Measurements from ENCODE around the gene HSD17B4. TPM values are rescaled to one million over a fixed set of nuclear protein-coding genes. Genes with fewer than 3 reads are reported as not detected.

HSD17B4 gene
- total and polyA plus RNA-seq, 2 experiments from 2014 or later: 326 to 332 TPM

GRCh38 chr5:119418606-119419100, 33.6 kb upstream of the HSD17B4 start (continued):
- TF ChIP-seq, protein P1, sequence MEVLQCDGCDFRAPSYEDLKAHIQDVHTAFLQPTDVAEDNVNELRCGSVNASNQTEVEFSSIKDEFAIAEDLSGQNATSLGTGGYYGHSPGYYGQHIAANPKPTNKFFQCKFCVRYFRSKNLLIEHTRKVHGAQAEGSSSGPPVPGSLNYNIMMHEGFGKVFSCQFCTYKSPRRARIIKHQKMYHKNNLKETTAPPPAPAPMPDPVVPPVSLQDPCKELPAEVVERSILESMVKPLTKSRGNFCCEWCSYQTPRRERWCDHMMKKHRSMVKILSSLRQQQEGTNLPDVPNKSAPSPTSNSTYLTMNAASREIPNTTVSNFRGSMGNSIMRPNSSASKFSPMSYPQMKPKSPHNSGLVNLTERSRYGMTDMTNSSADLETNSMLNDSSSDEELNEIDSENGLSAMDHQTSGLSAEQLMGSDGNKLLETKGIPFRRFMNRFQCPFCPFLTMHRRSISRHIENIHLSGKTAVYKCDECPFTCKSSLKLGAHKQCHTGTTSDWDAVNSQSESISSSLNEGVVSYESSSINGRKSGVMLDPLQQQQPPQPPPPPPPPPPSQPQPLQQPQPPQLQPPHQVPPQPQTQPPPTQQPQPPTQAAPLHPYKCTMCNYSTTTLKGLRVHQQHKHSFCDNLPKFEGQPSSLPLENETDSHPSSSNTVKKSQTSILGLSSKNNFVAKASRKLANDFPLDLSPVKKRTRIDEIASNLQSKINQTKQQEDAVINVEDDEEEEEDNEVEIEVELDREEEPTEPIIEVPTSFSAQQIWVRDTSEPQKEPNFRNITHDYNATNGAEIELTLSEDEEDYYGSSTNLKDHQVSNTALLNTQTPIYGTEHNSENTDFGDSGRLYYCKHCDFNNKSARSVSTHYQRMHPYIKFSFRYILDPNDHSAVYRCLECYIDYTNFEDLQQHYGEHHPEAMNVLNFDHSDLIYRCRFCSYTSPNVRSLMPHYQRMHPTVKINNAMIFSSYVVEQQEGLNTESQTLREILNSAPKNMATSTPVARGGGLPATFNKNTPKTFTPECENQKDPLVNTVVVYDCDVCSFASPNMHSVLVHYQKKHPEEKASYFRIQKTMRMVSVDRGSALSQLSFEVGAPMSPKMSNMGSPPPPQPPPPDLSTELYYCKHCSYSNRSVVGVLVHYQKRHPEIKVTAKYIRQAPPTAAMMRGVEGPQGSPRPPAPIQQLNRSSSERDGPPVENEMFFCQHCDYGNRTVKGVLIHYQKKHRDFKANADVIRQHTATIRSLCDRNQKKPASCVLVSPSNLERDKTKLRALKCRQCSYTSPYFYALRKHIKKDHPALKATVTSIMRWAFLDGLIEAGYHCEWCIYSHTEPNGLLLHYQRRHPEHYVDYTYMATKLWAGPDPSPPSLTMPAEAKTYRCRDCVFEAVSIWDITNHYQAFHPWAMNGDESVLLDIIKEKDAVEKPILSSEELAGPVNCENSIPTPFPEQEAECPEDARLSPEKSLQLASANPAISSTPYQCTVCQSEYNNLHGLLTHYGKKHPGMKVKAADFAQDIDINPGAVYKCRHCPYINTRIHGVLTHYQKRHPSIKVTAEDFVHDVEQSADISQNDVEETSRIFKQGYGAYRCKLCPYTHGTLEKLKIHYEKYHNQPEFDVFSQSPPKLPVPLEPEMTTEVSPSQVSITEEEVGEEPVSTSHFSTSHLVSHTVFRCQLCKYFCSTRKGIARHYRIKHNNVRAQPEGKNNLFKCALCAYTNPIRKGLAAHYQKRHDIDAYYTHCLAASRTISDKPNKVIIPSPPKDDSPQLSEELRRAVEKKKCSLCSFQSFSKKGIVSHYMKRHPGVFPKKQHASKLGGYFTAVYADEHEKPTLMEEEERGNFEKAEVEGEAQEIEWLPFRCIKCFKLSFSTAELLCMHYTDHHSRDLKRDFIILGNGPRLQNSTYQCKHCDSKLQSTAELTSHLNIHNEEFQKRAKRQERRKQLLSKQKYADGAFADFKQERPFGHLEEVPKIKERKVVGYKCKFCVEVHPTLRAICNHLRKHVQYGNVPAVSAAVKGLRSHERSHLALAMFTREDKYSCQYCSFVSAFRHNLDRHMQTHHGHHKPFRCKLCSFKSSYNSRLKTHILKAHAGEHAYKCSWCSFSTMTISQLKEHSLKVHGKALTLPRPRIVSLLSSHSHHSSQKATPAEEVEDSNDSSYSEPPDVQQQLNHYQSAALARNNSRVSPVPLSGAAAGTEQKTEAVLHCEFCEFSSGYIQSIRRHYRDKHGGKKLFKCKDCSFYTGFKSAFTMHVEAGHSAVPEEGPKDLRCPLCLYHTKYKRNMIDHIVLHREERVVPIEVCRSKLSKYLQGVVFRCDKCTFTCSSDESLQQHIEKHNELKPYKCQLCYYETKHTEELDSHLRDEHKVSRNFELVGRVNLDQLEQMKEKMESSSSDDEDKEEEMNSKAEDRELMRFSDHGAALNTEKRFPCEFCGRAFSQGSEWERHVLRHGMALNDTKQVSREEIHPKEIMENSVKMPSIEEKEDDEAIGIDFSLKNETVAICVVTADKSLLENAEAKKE (CRISPR knock-in tag; IDR thresholded peaks at IDR 0.05): no peak; the same call in 1 of the 2 replicates

DNA sequence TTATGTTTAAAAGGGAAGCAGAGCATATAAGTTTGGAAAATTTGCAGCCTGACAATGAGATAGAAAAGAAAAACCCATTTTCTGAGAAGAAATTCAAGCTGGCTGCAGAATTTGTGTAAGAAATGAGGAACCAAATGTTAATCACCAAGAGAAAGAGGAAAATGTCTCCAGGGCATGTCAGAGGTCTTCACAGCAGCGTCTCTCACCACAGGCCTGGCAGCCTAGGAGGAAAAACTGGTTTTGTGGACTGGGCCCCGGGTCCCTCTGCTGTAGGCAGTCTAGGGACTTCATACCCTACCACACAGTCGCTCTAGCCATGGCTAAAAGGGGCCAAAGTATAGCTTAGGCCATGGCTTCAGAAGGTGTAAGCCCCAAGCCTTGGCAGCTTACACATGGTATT, 32.1 kb upstream of the HSD17B4 start:
- Mint-ChIP-seq H3K27me3 (ENCODE audit: insufficient read depth, low read depth, poor library complexity) (no peaks in the 10 kb centered on the region), H3K9me3 (no peaks in the 10 kb centered on the region), H3K27ac (no peak overlapping the region), H3K36me3 (ENCODE audit: low read depth) (no peaks in the 10 kb centered on the region), H3K4me3 (no peak overlapping the region), H3K4me1 (peaks cover 15% of the 10 kb centered on the region)
- Histone ChIP-seq H3K27me3 (ENCODE audit: insufficient read depth) (no peaks in the 10 kb centered on the region), H3K9me2 (ENCODE audit: insufficient read depth) (peaks cover 5% of the 10 kb centered on the region; the same call in 1 of the 2 replicates), H3K4me3 (no peak overlapping the region), H2AFZ (no peak overlapping the region), H3F3A (replicated peaks; ENCODE audit: low read depth) (no peaks in the 10 kb centered on the region), H3K79me2 (replicated peaks; ENCODE audit: insufficient read depth) (no peaks in the 10 kb centered on the region), H3K27ac (ENCODE audit: low read depth) (no peak overlapping the region), H3K4me2 (no peak overlapping the region), H4K20me1 (replicated peaks; ENCODE audit: insufficient read depth) (no peaks in the 10 kb centered on the region), H3K36me3 (ENCODE audit: insufficient read depth) (no peaks in the 10 kb centered on the region), H3K4me1 (ENCODE audit: insufficient read depth) (0 out of 2 replicates have a peak, but pooled peaks cover 8% of the 10 kb centered on the region)
- DNase-seq (ENCODE audit: low spot score) (no peak), ATAC-seq (no peak)
- TF ChIP-seq JUNB (IDR thresholded peaks at IDR 0.05; ENCODE audit: unreplicated experiment): no peak
- TF ChIP-seq EZH2 (IDR thresholded peaks at IDR 0.05; ENCODE audit: low read depth, unreplicated experiment): no peak
- TF ChIP-seq, protein P2, sequence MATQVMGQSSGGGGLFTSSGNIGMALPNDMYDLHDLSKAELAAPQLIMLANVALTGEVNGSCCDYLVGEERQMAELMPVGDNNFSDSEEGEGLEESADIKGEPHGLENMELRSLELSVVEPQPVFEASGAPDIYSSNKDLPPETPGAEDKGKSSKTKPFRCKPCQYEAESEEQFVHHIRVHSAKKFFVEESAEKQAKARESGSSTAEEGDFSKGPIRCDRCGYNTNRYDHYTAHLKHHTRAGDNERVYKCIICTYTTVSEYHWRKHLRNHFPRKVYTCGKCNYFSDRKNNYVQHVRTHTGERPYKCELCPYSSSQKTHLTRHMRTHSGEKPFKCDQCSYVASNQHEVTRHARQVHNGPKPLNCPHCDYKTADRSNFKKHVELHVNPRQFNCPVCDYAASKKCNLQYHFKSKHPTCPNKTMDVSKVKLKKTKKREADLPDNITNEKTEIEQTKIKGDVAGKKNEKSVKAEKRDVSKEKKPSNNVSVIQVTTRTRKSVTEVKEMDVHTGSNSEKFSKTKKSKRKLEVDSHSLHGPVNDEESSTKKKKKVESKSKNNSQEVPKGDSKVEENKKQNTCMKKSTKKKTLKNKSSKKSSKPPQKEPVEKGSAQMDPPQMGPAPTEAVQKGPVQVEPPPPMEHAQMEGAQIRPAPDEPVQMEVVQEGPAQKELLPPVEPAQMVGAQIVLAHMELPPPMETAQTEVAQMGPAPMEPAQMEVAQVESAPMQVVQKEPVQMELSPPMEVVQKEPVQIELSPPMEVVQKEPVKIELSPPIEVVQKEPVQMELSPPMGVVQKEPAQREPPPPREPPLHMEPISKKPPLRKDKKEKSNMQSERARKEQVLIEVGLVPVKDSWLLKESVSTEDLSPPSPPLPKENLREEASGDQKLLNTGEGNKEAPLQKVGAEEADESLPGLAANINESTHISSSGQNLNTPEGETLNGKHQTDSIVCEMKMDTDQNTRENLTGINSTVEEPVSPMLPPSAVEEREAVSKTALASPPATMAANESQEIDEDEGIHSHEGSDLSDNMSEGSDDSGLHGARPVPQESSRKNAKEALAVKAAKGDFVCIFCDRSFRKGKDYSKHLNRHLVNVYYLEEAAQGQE (IDR thresholded peaks at IDR 0.05; ENCODE audit: unreplicated experiment): no peak
- no peak for TF ChIP-seq EZH2phosphoT487 (IDR thresholded peaks at IDR 0.05; ENCODE audit: unreplicated experiment)
- no peak for TF ChIP-seq ZNF331 (CRISPR knock-in tag; IDR thresholded peaks at IDR 0.05; ENCODE audit: low read depth)
- no peak for TF ChIP-seq ZNF114 (CRISPR knock-in tag; IDR thresholded peaks at IDR 0.05)
